NCI-H460 (cell line): Measurements from ENCODE around the gene IL10. TPM values are rescaled to one million over a fixed set of nuclear protein-coding genes. Genes with fewer than 3 reads are reported as not detected.
"Not testable (repeated sequence)": the region's sequence is repeated elsewhere in the genome, so short reads cannot be mapped to it uniquely, and the experiment has no call there.

Experiments
- DNase-seq: peaks from one replicate; pipeline ENCODE4 v3.0.0-alpha.2; 2016; ENCODE audit warnings: low read depth; ENCODE audit errors: extremely low read depth
- total RNA-seq: library from RNA; depleted of rRNA; stranded (reverse); fragments of >200 nt; shearing (Covaris generic); gene quantifications from 2 replicates; pipeline ENCODE4 v1.2.3, GENCODE V29; 2014

The IL10 gene
- total RNA-seq, 1 experiment from 2014 or later: not detected

DNA sequence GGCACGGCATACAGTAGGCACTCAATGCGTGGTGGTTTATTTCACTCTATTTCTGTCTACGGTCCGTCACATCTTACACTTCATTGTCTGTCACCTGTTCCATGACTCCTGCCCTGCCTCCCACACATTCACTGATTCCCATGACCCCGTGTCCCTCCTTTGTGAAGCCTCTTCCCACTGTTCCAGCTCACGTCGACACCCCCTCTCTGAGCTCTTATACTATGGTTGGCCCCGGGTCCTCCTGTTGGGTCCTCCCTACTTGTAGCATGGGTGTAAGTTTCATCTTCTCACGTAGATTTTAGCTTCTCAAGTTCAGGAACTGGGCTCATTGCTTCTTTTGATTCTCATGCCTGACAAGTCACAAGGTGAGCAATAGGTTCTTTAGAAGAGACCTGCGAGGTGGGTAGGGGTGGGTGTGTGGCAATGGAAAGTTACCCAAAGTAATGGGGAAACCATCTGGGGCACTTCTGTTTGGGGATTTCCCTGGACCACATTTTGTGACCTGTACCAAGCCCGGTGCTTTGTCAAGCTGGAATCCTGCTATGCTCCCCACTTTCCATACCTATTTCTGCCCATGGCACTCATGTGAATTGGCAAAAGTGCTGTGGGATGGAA lies 22.1 kb upstream of the IL10 start:
- DNase-seq: no peak

DNA sequence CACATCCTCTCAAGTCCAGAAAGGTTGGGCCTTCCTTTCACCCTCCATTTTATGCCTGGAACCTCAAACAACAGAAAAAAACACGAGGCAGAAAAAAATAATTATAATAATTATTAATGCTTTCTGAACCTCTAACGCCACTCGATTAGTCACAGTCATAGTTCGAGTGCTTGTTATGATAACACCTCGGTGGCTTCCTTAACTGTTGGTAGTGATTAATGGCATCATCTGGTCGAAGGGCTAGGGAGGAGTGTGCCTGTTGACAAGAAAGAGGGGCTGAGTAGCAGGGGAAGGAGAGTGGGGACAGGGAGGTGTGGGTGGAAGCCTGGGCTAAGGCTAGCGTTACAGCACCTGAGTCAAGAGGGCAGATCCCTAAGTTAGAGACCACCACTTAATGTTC lies 21.3 kb upstream of the IL10 start:
- DNase-seq: no peak

DNA sequence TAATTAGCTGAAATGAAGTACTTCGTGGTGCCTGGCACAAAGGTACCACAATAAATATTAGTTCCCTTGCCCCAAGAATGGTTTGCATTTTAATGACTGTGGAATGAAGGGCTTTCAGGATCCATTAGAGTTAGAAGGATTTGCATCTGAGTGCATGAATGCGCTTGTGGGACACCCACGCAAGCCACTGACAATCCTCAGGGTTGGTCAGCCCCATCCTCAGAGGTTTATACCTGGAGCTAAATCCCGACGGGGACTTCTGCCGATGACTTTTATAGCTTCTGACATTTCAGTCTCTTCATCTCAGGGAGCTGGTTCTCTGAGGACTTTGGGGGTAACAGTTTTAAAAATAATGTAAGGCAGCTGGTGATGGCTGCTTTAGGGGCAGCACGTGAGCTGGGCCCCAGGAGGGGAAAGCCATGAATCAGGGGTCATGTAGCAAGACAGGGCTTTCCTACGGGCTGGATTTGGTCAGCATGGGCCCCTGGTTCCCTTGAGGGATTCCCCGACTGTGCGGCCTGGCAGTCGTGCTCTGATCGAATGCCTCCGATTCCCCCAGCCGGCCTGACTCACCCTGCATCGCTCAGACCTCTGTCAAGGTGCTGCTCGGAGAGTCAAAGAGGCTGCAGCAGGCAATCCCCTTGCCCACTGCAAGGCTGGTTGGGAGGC lies 20.8 kb upstream of the IL10 start:
- DNase-seq: no peak

DNA sequence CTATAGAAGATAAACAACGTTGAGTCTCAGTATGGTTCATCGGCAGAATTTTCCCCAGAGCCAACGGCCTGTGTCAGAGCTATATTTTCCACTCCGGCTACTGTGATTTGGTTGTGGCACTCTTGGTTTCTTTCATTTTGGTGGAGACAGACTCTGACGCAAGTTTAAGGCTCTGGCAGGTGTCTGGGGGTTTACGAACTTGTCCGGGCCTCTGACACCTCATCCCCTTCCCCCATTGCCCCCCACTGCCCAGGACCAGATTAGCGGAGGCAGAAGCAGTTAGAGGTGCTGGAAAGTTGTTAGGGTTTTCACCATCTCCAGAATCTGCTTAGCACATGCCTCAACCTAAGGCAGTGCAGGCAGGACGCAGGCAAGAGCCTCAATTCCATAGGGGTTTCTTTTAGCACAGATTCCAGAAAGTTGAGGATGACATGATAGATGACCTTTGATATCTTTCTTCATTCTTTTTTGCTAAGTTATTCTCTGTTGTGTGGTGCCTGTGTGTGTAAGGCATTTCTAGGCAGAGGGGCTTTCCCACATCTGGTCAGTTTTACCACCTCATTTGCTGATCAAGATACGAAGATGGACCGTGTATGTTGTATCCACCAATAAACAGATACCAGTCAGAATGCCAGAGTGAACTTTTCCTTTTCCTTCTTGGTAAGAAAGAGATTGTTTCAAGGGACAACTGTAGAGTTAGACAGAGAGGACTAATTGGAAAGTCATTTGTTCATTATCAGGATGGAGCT lies 18.4 kb upstream of the IL10 start:
- no peak for DNase-seq

DNA sequence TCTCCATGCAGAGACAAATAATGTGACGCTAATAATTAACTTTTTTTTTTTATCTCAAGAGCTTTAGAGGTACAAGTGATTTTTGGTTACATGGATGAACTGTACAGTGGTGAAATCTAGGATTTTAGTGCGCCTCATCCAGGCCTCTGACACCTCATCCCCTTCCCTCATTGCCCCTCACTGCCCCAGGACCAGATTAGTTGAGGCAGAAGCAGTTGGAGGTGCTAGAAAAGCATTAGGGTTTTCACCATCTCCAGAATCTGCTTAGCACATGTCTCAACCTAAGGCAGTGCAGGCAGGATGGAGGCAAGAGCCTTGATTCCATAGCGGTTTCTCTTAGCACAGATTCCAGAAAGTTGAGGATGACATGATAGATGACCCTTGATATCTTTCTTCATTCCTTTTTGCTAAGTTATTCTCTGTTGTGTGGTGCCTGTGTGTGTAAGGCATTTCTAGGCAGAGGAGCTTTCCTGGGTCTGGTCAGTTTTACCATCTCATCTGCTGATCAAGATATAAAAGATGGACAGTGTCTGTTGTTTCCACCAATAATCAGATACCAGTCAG lies 16.3 kb upstream of the IL10 start:
- no peak for DNase-seq

- no peak for DNase-seq
Measured at GRCh38 chr1:206787891-206788290, 15.6 kb upstream of the IL10 start.

GRCh38 chr1:206786212-206786886 lies 14.1 kb upstream of the IL10 start:
- no peak for DNase-seq

DNA sequence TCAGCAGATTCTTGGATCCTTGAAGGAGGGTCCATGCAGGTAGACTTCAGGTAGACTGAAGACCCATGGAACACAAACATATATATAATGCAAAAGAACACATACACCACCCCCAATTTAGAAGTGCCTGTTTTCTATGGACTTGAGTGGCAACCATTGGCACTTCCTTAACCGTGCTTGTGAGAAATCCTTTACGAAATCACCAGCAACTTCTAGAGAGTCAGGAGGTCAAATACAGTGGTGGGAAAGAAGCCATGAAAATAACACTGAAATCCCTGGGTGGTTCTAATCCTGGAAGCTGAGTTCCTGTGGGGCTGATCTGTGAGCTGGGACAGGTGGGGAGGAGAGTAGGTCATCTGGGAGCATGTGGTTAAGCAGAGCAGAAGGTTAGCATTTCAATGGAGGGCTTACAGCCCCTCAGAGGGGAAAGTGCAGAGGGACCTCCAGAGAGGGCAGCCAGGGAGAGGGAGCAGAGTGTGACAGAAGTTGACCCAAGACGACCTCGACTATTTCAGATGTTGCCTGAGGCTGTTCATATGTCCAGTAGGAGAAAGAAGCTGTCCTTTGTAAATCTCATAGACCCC lies 13.0 kb upstream of the IL10 start:
- DNase-seq: no peak

GRCh38 chr1:206784471-206784903 lies 12.2 kb upstream of the IL10 start:
- no peak for DNase-seq

- no peak for DNase-seq
Measured at GRCh38 chr1:206783506-206783905, 11.2 kb upstream of the IL10 start.

GRCh38 chr1:206782448-206782847 lies 10.2 kb upstream of the IL10 start:
- no peak for DNase-seq

DNA sequence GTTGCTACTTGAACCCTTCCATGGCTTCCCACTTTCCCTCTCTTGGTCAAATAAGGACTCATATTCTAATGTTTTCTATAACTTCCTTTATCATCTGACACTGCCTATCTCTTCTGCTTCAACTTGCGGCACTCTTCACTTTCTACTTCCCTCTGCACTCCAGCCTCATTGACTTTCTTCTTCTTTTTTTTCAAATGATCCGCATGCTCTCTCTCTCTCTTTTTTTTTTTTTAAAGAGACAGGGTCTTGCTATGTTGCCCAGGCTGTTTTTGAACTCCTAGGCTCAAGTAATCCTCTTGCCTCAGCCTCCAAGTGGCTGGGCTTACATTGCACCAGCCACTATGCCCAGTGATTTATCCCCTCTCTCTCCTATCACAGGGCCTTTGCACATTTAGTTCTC lies 7.3 kb upstream of the IL10 start:
- DNase-seq: no peak

DNA sequence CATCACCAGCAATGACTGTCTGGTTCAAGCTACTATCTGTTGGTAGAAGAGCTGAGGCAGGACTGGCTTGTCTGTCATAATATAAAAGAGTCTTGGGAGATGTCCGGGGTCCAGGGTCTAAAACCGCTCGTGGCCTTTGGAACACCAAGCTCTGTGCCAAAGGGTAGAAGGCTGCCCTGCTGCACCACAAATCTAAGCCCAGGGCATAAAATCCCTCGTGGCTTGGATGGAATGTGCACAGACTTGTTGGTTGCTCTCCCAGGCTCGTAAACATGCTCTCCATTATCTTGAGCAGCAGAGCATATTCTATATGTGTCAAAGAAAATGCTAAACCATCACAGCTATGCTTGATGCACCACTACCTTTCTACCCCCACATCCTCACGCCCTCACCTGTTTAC lies 6.6 kb upstream of the IL10 start:
- not testable (repeated sequence) for DNase-seq

DNA sequence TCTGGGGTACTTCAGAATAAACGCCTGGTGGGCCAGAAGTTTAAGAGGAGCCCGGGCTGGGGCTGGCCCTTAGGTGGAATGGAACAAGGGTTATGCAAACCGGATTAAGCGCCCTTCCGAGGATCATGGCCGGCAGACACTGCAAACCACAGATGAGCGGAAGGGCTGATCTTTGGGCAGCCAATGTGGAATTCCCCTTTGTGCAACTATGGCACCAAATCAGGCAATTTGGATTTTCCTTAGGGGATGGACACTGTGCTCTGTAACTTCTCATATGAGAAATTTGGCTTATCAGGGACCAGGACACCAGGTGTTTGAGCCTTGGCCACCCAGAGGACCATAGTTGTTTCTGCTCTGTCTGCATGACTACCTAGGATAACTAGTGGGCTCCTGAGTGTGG lies 5.7 kb upstream of the IL10 start:
- no peak for DNase-seq

DNA sequence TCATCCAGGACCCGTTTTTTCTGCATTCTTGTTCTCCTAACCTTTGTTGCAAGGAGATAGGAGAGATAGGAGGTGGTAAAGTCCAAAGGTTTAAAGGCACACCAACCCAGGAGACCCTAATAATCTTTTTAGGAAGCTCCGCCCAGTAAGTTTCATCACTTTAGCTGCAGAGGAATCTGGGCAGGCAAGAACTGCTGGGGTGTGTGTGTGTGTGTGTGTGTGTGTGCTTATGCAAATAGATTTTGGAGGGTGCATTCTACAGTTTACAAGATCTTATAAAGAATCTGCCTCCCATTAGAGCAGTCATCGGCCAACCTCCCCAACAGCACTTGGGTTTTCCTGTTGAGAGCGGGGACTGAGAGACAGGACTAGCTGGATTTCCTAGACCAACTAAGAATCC lies 3.9 kb upstream of the IL10 start:
- DNase-seq: no peak

DNA sequence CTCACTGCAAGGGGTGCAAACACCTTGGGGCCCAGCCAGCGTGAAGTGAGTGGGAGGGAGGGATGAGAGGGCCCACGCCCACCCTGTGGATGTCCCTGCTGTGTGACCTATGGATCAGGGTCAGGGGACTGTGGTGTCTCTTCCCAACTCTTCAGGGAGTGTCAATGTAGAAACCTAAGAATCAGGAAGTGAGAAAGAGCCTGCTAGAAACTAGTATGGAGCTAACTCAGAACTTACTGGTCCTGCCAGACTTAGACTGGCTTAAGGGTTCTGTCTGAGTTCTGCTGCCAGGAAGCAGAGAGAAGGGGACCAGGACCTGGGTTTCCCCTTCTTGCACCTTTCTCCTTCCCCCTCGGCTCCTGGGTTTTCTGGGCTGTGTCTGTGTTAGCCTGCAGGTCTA lies 1.8 kb upstream of the IL10 start:
- DNase-seq: no peak

- no peak for DNase-seq
Measured at GRCh38 chr1:206771338-206771692, 979 bp downstream of the IL10 start.

GRCh38 chr1:206770531-206771337 lies 1.6 kb downstream of the IL10 start, which contains the start of gene IL19:
IL19 (plus strand) TSS chr1:206770773; CDS start chr1:206836663, 65,890 bp downstream.
- DNase-seq: no peak

GRCh38 chr1:206769304-206769731 lies 3.0 kb downstream of the IL10 start:
- DNase-seq: no peak
